PC-3 (cell line): ENCODE results near the gene STIMATE. TPM values are rescaled to one million over a fixed set of nuclear protein-coding genes. Genes with fewer than 3 reads are reported as not detected.

Source experiments
- ATAC-seq: fragments of 200-7000 bp; cut with Tn5 transposase; 2 replicates; pipeline ENCODE4 v1.9.1; 2020; ENCODE audit warnings: mild to moderate bottlenecking, moderate library complexity
- BruUV-seq: library from RNA; stranded (reverse); fragments of 400-500 nt; replicated peaks from 2 replicates; lab custom pipeline; 2021; lab: Mats Ljungman, UMichigan
- CTCF ChIA-PET: fragments of 300-600 bp; sonication (Branson Sonifier 250); formaldehyde crosslinking; loops from one replicate; lab custom pipeline; 2022; ENCODE audit warnings: antibody characterized with exemption; lab: Charles Lee
- POLR2A ChIA-PET: fragments of 300-600 bp; sonication (Branson Sonifier 250); formaldehyde crosslinking; loops from one replicate; lab custom pipeline; 2022; ENCODE audit warnings: antibody characterized with exemption; ENCODE audit not compliant: unreplicated experiment; lab: Charles Lee
- DNase-seq: peaks from one replicate; pipeline ENCODE4 v3.0.0-alpha.2; 2015
- H2AFZ ChIP-seq: fragments of 300-600 bp; sonication (generic); 2 replicates; pipeline ENCODE4 v1.6.0; 2016; ENCODE audit warnings: antibody characterized with exemption, low read length
- H3F3A ChIP-seq: fragments of 300-600 bp; sonication (generic); one replicate; pipeline ENCODE4 v1.6.0; 2017; ENCODE audit warnings: antibody characterized with exemption, low read length, control low read depth, mild to moderate bottlenecking; ENCODE audit not compliant: unreplicated experiment
- H3K27ac ChIP-seq: fragments of 300-600 bp; sonication (generic); 2 replicates; pipeline ENCODE4 v1.5.1; 2016; ENCODE audit warnings: mild to moderate bottlenecking, low read length
- H3K27me3 ChIP-seq: fragments of 300-600 bp; sonication (generic); 2 replicates; pipeline ENCODE4 v1.6.1; 2016; ENCODE audit warnings: low read length, mixed read lengths
- H3K36me3 ChIP-seq: fragments of 300-600 bp; sonication (generic); 2 replicates; pipeline ENCODE4 v1.6.1; 2016; ENCODE audit warnings: low read depth, mixed run types, low read length, mixed read lengths
- H3K4me1 ChIP-seq: fragments of 300-600 bp; sonication (generic); 2 replicates; pipeline ENCODE4 v1.5.1; 2016; ENCODE audit warnings: low read length; ENCODE audit not compliant: insufficient read depth
- H3K4me2 ChIP-seq: fragments of 300-600 bp; sonication (generic); 2 replicates; pipeline ENCODE4 v1.6.0; 2016; ENCODE audit warnings: low read length
- H3K4me3 ChIP-seq: fragments of 300-600 bp; sonication (generic); 2 replicates; pipeline ENCODE4 v1.5.1; 2016; ENCODE audit warnings: mild to moderate bottlenecking, low read length, mixed read lengths
- H3K79me2 ChIP-seq: fragments of 300-600 bp; sonication (generic); 2 replicates; pipeline ENCODE4 v1.6.1; 2017; ENCODE audit warnings: low read length, mixed read lengths
- H3K9ac ChIP-seq: fragments of 300-600 bp; sonication (generic); 2 replicates; pipeline ENCODE4 v1.6.0; 2016; ENCODE audit warnings: mild to moderate bottlenecking, low read length
- H3K9me2 ChIP-seq: fragments of 300-600 bp; sonication (generic); replicated peaks from 2 replicates; pipeline ENCODE4 v1.6.1; 2016; ENCODE audit warnings: mixed run types, low read length, mixed read lengths
- H3K9me3 ChIP-seq: fragments of 300-600 bp; sonication (generic); 2 replicates; pipeline ENCODE4 v1.6.1; 2016; ENCODE audit warnings: low read length, mixed read lengths
- H4K20me1 ChIP-seq: fragments of 300-600 bp; sonication (generic); 2 replicates; pipeline ENCODE4 v1.6.1; 2016; ENCODE audit warnings: low read length, mixed read lengths
- EZH2 ChIP-seq: fragments of 300-600 bp; sonication (generic); IDR thresholded peaks from one replicate; pipeline ENCODE4 v1.6.1; 2017; ENCODE audit warnings: antibody characterized with exemption, mild to moderate bottlenecking, low read length; ENCODE audit not compliant: unreplicated experiment
- EZH2phosphoT487 ChIP-seq: fragments of 300-600 bp; sonication (generic); IDR thresholded peaks from 2 replicates; pipeline ENCODE4 v1.6.1; 2018; ENCODE audit warnings: mild to moderate bottlenecking, antibody characterized with exemption, low read length, borderline replicate concordance
- intact Hi-C: fragments of 100-400 bp; cut with micrococcal nuclease; formaldehyde crosslinking; loops from 2 replicates; pipeline ENCODE4 v1.9.0; 2023
- total RNA-seq: library from RNA; depleted of rRNA; stranded (reverse); fragments of >200 nt; gene quantifications from 2 replicates; pipeline ENCODE4 v1.2.3, GENCODE V29; 2014
- TF ChIP-seq, protein P1 (sequence below): fragments of 300-600 bp; sonication (generic); conservative IDR thresholded peaks from 2 replicates; pipeline ENCODE4 v1.5.1; 2017; ENCODE audit warnings: antibody characterized with exemption, low read depth, mild to moderate bottlenecking, low read length

Gene STIMATE
- total RNA-seq, 1 experiment from 2014 or later, result 29.7 TPM

DNA sequence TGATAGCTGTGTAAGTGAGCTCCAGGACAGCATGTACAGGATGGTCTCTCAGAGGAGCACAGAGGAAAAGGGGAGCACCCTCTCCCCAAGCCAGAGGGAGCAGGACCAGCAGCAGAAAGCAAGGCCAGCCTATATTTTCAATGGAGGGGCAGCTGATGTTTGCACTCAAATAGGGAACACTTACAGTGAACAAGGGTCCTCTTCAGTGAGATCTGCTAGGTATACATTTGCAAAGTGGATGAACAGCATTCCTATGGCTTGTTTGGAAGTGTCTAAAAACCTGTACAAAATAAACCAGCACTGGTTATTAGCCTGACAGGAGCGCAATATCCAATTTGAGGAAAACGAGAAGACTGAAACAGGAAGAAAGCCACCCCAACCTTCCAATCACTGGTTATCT, 44.9 kb downstream of the STIMATE start:
- Histone ChIP-seq H4K20me1 (no peaks in the 10 kb centered on the region), H3K9me2 (no peaks in the 10 kb centered on the region), H3K4me2 (no peak overlapping the region), H3K9me3 (no peaks in the 10 kb centered on the region), H3K79me2 (no peaks in the 10 kb centered on the region), H3K4me3 (no peak overlapping the region), H3K27me3 (no peaks in the 10 kb centered on the region), H3K9ac (no peak overlapping the region), H3K36me3 (peaks cover 3% of the 10 kb centered on the region), H3K4me1 (no peaks in the 10 kb centered on the region), H3F3A (no peaks in the 10 kb centered on the region), H2AFZ (no peak overlapping the region), H3K27ac (no peak overlapping the region)
- ChIA-PET POLR2A (no interaction called here), CTCF (no interaction called here)
- ATAC-seq (no peak), DNase-seq (no peak)
- no TSS peak for BruUV-seq
- TF ChIP-seq EZH2 (no peak), EZH2phosphoT487 (no peak)
- TF ChIP-seq, protein P1, sequence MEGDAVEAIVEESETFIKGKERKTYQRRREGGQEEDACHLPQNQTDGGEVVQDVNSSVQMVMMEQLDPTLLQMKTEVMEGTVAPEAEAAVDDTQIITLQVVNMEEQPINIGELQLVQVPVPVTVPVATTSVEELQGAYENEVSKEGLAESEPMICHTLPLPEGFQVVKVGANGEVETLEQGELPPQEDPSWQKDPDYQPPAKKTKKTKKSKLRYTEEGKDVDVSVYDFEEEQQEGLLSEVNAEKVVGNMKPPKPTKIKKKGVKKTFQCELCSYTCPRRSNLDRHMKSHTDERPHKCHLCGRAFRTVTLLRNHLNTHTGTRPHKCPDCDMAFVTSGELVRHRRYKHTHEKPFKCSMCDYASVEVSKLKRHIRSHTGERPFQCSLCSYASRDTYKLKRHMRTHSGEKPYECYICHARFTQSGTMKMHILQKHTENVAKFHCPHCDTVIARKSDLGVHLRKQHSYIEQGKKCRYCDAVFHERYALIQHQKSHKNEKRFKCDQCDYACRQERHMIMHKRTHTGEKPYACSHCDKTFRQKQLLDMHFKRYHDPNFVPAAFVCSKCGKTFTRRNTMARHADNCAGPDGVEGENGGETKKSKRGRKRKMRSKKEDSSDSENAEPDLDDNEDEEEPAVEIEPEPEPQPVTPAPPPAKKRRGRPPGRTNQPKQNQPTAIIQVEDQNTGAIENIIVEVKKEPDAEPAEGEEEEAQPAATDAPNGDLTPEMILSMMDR, result no peak
- intact Hi-C loops, result no loop called here

DNA sequence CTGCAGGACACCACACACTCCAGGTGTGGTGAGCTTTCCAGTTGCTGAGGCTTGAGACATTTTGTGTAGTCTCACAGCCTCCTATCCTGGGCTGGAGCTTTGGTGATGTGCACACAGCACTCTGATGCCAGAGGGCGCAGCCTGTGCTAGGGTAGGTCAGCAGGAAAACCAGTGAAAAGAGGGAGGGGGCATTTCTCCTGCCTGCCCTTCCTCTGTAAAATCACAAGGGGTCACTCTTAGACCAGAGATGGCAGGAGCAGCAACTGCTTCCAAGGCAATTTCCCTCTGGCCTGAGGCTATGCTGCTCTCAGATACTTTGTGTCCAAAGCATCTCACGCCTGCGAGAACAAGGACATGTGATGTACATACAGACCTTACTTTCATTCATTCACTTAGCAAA, 46.0 kb downstream of the STIMATE start:
- H3K9me2 ChIP-seq, result no peaks in the 10 kb centered on the region
- TF ChIP-seq, protein P1, result peak; percentile 73
- TF ChIP-seq EZH2phosphoT487, result no peak
- intact Hi-C loops, result loop anchor here (1.0 to 2.0 kb wide), 3 partner anchors 83 to 221 kb away; no protein-coding TSS in a partner anchor
- BruUV-seq, result no TSS peak
- H3K36me3 ChIP-seq, result peaks cover 3% of the 10 kb centered on the region
- H2AFZ ChIP-seq, result no peak overlapping the region
- H3K9me3 ChIP-seq, result no peaks in the 10 kb centered on the region
- H3K4me2 ChIP-seq, result no peak overlapping the region
- ChIA-PET POLR2A (no interaction called here), CTCF (interaction anchor here (0.6 kb wide), 1 partner anchor 47 kb away, joined by 3 read pairs; no protein-coding TSS in a partner anchor)
- DNase-seq (peak; percentile 51), ATAC-seq (peak; percentile 80)
- no peaks in the 10 kb centered on the region for H3K4me1 ChIP-seq
- no peaks in the 10 kb centered on the region for H4K20me1 ChIP-seq
- no peaks in the 10 kb centered on the region for H3K27me3 ChIP-seq
- H3K4me3 ChIP-seq, result no peak overlapping the region
- no peaks in the 10 kb centered on the region for H3K79me2 ChIP-seq
- H3F3A ChIP-seq, result no peaks in the 10 kb centered on the region
- H3K9ac ChIP-seq, result no peak overlapping the region
- no peak overlapping the region for H3K27ac ChIP-seq

DNA sequence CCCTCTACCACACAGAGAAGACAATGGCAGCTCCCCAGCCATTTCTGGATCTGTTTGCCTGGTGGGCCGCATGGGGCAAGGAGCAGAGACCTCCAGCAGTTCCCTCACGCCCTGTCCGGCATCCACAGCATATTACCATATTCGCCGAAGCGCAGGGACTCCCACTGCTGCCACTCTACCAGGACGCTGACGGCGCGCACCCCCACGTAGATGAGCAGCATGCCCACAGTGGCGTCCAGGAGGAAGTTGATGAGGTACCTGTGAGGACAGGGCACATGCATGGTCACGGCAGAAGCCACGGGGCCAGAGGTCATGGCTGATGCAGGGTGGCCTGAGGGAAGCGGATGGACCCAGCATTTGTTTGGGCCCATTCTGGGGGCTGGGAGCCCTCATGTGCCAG, 47.7 kb downstream of the STIMATE start:
- CTCF ChIA-PET, result no interaction called here

More for the DNA sequence above, 47.7 kb downstream of the STIMATE start:
- peaks cover 3% of the 10 kb centered on the region for H3K36me3 ChIP-seq
- ATAC-seq (no peak), DNase-seq (no peak)
- no peak overlapping the region for H2AFZ ChIP-seq
- no peaks in the 10 kb centered on the region for H3K9me3 ChIP-seq
- no peaks in the 10 kb centered on the region for H4K20me1 ChIP-seq
- intact Hi-C loops, result loop anchor here (2.0 kb wide), 1 partner anchor 207 kb away; no protein-coding TSS in a partner anchor
- POLR2A ChIA-PET, result no interaction called here
- BruUV-seq, result no TSS peak
- no peaks in the 10 kb centered on the region for H3F3A ChIP-seq
- no peaks in the 10 kb centered on the region for H3K9me2 ChIP-seq
- no peaks in the 10 kb centered on the region for H3K4me1 ChIP-seq
- TF ChIP-seq EZH2phosphoT487 (no peak), EZH2 (no peak)
- TF ChIP-seq, protein P1, result no peak
- H3K4me3 ChIP-seq, result no peak overlapping the region
- no peak overlapping the region for H3K27ac ChIP-seq
- H3K27me3 ChIP-seq, result no peaks in the 10 kb centered on the region
- no peak overlapping the region for H3K9ac ChIP-seq
- no peaks in the 10 kb centered on the region for H3K79me2 ChIP-seq
- H3K4me2 ChIP-seq, result no peak overlapping the region
